Measurements from ENCODE around the gene GRM7. TPM values are rescaled to one million over a fixed set of nuclear protein-coding genes. Genes with fewer than 3 reads are reported as not detected.

Gene GRM7
- total and polyA plus RNA-seq, 2 experiments from 2014 or later, result 0.40 TPM; not detected in 1

DNA sequence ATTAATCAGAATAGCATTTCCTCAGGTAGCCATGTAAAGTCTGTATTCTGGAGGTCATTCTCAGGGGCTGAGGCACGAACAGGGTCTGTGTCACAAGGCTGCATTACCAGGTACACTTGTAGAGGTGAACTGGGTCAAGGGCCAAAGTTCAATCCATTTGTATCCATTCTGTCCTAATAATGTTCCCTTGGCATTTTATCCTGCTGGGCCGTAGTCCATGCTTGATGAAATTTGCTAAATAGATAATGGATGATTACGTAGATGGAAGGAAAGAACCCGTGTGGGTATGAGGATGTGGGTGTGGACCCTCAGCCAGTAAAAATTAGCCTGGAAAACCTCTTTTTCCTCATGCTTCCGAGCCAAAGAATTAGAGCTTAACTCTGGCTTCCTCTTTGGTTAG is 785.9 kb downstream of the GRM7 start:
- Mint-ChIP-seq H3K27ac (no peak overlapping the region), H3K27me3 (ENCODE audit: insufficient read depth, low read depth, poor library complexity) (peaks cover 1% of the 10 kb centered on the region), H3K4me1 (peaks cover 8% of the 10 kb centered on the region), H3K36me3 (ENCODE audit: low read depth) (peaks cover 2% of the 10 kb centered on the region; the same call in 1 of the 3 replicates), H3K9me3 (peaks cover 2% of the 10 kb centered on the region), H3K4me3 (no peak overlapping the region)
- no peaks in the 10 kb centered on the region for H3K36me3 ChIP-seq (ENCODE audit: insufficient read depth)
- DNase-seq (ENCODE audit: low spot score) (no peak), ATAC-seq (no peak)
- H3K27ac ChIP-seq (ENCODE audit: low read depth), result no peak overlapping the region
- H3K4me1 ChIP-seq (ENCODE audit: insufficient read depth), result peaks cover 12% of the 10 kb centered on the region
- no peaks in the 10 kb centered on the region for H3F3A ChIP-seq (replicated peaks; ENCODE audit: low read depth)
- no peak overlapping the region for H3K4me2 ChIP-seq
- no peaks in the 10 kb centered on the region for H4K20me1 ChIP-seq (replicated peaks; ENCODE audit: insufficient read depth)
- H3K79me2 ChIP-seq (replicated peaks; ENCODE audit: insufficient read depth), result no peaks in the 10 kb centered on the region
- no peak overlapping the region for H2AFZ ChIP-seq
- no peak overlapping the region for H3K4me3 ChIP-seq
- TF ChIP-seq POLR2AphosphoS5 (IDR thresholded peaks at IDR 0.05; ENCODE audit: low read depth), result no peak
- TF ChIP-seq, protein P1, sequence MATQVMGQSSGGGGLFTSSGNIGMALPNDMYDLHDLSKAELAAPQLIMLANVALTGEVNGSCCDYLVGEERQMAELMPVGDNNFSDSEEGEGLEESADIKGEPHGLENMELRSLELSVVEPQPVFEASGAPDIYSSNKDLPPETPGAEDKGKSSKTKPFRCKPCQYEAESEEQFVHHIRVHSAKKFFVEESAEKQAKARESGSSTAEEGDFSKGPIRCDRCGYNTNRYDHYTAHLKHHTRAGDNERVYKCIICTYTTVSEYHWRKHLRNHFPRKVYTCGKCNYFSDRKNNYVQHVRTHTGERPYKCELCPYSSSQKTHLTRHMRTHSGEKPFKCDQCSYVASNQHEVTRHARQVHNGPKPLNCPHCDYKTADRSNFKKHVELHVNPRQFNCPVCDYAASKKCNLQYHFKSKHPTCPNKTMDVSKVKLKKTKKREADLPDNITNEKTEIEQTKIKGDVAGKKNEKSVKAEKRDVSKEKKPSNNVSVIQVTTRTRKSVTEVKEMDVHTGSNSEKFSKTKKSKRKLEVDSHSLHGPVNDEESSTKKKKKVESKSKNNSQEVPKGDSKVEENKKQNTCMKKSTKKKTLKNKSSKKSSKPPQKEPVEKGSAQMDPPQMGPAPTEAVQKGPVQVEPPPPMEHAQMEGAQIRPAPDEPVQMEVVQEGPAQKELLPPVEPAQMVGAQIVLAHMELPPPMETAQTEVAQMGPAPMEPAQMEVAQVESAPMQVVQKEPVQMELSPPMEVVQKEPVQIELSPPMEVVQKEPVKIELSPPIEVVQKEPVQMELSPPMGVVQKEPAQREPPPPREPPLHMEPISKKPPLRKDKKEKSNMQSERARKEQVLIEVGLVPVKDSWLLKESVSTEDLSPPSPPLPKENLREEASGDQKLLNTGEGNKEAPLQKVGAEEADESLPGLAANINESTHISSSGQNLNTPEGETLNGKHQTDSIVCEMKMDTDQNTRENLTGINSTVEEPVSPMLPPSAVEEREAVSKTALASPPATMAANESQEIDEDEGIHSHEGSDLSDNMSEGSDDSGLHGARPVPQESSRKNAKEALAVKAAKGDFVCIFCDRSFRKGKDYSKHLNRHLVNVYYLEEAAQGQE (IDR thresholded peaks at IDR 0.05; ENCODE audit: unreplicated experiment), result no peak
- TF ChIP-seq, protein P2, sequence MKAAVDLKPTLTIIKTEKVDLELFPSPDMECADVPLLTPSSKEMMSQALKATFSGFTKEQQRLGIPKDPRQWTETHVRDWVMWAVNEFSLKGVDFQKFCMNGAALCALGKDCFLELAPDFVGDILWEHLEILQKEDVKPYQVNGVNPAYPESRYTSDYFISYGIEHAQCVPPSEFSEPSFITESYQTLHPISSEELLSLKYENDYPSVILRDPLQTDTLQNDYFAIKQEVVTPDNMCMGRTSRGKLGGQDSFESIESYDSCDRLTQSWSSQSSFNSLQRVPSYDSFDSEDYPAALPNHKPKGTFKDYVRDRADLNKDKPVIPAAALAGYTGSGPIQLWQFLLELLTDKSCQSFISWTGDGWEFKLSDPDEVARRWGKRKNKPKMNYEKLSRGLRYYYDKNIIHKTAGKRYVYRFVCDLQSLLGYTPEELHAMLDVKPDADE (IDR thresholded peaks at IDR 0.05), result no peak
- no peak for TF ChIP-seq EZH2phosphoT487 (IDR thresholded peaks at IDR 0.05; ENCODE audit: unreplicated experiment)
- TF ChIP-seq, protein P3, sequence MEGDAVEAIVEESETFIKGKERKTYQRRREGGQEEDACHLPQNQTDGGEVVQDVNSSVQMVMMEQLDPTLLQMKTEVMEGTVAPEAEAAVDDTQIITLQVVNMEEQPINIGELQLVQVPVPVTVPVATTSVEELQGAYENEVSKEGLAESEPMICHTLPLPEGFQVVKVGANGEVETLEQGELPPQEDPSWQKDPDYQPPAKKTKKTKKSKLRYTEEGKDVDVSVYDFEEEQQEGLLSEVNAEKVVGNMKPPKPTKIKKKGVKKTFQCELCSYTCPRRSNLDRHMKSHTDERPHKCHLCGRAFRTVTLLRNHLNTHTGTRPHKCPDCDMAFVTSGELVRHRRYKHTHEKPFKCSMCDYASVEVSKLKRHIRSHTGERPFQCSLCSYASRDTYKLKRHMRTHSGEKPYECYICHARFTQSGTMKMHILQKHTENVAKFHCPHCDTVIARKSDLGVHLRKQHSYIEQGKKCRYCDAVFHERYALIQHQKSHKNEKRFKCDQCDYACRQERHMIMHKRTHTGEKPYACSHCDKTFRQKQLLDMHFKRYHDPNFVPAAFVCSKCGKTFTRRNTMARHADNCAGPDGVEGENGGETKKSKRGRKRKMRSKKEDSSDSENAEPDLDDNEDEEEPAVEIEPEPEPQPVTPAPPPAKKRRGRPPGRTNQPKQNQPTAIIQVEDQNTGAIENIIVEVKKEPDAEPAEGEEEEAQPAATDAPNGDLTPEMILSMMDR (conservative IDR thresholded peaks at IDR 0.05; ENCODE audit: low read depth in 2 of 2), result no peak
- TF ChIP-seq ZNF114 (CRISPR knock-in tag; IDR thresholded peaks at IDR 0.05), result no peak
- TF ChIP-seq, protein P4, sequence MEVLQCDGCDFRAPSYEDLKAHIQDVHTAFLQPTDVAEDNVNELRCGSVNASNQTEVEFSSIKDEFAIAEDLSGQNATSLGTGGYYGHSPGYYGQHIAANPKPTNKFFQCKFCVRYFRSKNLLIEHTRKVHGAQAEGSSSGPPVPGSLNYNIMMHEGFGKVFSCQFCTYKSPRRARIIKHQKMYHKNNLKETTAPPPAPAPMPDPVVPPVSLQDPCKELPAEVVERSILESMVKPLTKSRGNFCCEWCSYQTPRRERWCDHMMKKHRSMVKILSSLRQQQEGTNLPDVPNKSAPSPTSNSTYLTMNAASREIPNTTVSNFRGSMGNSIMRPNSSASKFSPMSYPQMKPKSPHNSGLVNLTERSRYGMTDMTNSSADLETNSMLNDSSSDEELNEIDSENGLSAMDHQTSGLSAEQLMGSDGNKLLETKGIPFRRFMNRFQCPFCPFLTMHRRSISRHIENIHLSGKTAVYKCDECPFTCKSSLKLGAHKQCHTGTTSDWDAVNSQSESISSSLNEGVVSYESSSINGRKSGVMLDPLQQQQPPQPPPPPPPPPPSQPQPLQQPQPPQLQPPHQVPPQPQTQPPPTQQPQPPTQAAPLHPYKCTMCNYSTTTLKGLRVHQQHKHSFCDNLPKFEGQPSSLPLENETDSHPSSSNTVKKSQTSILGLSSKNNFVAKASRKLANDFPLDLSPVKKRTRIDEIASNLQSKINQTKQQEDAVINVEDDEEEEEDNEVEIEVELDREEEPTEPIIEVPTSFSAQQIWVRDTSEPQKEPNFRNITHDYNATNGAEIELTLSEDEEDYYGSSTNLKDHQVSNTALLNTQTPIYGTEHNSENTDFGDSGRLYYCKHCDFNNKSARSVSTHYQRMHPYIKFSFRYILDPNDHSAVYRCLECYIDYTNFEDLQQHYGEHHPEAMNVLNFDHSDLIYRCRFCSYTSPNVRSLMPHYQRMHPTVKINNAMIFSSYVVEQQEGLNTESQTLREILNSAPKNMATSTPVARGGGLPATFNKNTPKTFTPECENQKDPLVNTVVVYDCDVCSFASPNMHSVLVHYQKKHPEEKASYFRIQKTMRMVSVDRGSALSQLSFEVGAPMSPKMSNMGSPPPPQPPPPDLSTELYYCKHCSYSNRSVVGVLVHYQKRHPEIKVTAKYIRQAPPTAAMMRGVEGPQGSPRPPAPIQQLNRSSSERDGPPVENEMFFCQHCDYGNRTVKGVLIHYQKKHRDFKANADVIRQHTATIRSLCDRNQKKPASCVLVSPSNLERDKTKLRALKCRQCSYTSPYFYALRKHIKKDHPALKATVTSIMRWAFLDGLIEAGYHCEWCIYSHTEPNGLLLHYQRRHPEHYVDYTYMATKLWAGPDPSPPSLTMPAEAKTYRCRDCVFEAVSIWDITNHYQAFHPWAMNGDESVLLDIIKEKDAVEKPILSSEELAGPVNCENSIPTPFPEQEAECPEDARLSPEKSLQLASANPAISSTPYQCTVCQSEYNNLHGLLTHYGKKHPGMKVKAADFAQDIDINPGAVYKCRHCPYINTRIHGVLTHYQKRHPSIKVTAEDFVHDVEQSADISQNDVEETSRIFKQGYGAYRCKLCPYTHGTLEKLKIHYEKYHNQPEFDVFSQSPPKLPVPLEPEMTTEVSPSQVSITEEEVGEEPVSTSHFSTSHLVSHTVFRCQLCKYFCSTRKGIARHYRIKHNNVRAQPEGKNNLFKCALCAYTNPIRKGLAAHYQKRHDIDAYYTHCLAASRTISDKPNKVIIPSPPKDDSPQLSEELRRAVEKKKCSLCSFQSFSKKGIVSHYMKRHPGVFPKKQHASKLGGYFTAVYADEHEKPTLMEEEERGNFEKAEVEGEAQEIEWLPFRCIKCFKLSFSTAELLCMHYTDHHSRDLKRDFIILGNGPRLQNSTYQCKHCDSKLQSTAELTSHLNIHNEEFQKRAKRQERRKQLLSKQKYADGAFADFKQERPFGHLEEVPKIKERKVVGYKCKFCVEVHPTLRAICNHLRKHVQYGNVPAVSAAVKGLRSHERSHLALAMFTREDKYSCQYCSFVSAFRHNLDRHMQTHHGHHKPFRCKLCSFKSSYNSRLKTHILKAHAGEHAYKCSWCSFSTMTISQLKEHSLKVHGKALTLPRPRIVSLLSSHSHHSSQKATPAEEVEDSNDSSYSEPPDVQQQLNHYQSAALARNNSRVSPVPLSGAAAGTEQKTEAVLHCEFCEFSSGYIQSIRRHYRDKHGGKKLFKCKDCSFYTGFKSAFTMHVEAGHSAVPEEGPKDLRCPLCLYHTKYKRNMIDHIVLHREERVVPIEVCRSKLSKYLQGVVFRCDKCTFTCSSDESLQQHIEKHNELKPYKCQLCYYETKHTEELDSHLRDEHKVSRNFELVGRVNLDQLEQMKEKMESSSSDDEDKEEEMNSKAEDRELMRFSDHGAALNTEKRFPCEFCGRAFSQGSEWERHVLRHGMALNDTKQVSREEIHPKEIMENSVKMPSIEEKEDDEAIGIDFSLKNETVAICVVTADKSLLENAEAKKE (CRISPR knock-in tag; IDR thresholded peaks at IDR 0.05), result no peak
- no peak for TF ChIP-seq EZH2 (IDR thresholded peaks at IDR 0.05; ENCODE audit: low read depth, unreplicated experiment)
- no peak for TF ChIP-seq ZNF331 (CRISPR knock-in tag; IDR thresholded peaks at IDR 0.05; ENCODE audit: low read depth)
- H3K27me3 ChIP-seq (ENCODE audit: insufficient read depth), result no peaks in the 10 kb centered on the region
- H3K9me2 ChIP-seq (ENCODE audit: insufficient read depth), result 0 out of 2 replicates have a peak, but pooled peaks cover 5% of the 10 kb centered on the region
